ENCODE measurements around the gene SERGEF. TPM values are rescaled to one million over a fixed set of nuclear protein-coding genes. Genes with fewer than 3 reads are reported as not detected.

Gene SERGEF
- total RNA-seq, 2 donors from 2014 or later, result 21.1 to 28.2 TPM

DNA sequence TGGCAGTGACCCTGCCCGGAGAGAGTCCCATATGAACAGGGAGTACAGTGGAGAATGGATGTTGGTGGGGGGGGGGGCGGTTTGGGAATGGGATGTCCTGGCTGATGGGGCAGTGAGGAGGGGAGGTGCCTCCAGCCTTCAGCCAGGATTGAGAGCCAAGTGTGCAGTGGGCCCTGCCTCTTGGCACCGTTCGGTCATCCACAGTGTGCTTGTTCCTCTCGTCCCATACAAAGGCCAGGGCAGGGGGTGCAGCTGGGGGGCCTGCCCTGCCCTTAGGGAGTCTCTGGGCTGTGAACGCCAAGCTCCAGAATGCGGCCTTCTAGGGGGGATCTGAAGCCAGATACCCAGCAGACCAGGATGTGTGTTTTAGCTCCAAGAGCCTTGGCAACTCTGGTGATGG, 244.3 kb downstream of the SERGEF start:
- DNase-seq (no peak), ATAC-seq (no peak)
- intact Hi-C loops (cut with DNase I), result no loop called here

DNA sequence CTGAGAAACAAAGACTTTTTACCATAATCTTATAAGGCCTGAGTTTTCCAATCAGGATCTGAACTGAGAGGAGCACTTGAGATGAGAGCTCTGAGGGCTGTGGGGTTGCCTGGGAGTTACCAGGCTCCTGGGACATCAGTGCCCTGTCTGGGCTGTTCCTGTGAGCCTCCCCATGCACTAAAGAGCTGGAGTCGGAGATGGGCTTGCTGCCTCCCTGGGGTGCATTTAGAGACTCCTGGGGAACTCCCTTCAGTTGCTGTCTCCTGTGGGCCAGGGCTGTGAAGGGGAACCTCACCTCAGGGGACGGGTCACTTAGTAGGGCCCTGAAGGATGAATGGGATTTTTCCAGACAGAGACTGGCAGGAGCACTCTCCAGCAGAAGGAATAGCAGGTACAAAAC, 244.9 kb downstream of the SERGEF start:
- DNase-seq (peak; percentile 2), ATAC-seq (no peak)
- intact Hi-C loops (cut with DNase I), result no loop called here

DNA sequence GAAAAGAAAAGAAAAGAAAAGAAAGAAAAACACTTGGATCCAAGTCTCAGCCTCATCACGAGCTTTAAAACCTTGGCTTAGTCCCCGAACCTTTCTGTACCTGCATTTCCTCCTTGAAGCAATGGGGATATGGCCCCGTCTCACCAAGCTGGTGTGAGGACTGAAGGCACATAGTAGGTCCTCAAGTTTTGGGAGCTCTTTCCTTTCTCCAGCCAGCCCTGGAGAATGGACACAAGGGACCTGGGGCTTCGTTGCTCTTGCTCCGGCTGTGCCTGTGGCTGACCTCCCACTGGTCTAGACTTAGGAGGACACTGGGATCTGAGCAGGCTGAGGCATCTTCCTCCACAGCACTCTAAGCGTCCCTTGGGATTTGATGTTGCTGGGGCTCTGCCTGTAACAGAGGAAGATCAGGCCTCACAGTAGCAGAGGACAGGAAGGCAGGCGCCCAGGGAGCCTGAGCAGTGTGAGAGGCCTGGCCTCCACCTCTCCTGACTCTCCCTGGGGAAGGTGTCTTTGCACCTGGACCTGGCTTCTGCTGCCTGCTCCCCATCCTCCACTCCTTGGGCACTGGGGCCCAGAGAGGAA, 245.5 kb downstream of the SERGEF start:
- ATAC-seq (no peak), DNase-seq (peak; percentile 7)
- intact Hi-C loops (cut with DNase I), result no loop called here

GRCh38 chr11:17766590-17766989, 246.3 kb downstream of the SERGEF start:
- DNase-seq, result no peak
- ATAC-seq, result no peak
- intact Hi-C loops (cut with DNase I), result no loop called here

DNA sequence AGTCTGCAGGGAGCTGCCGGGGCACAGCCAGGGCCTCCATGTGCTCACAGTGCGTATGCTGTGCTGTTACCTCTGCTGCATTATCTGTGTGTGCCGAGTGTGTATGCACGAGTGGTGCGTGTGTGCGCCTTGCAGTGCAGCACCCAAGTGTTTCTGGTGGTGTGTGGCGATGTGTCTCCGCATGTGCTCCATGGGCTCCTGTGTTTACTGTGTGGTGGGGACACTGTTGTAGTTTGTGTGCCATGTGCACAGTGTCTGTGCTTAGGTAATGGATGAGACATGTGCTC, 246.8 kb downstream of the SERGEF start:
- intact Hi-C loops (cut with DNase I), result no loop called here
- DNase-seq, result no peak
- no peak for ATAC-seq

GRCh38 chr11:17765356-17766072, 247.3 kb downstream of the SERGEF start:
- ATAC-seq (no peak), DNase-seq (no peak)

GRCh38 chr11:17764446-17765218, 248.2 kb downstream of the SERGEF start:
- DNase-seq, result no peak
- no peak for ATAC-seq
- intact Hi-C loops (cut with DNase I), result loop anchor here in 1 of 2 donors (5.0 kb wide), 1 partner anchor 83 kb away; no protein-coding TSS in a partner anchor

More at GRCh38 chr11:17765356-17766072, 247.3 kb downstream of the SERGEF start:
- intact Hi-C loops (cut with DNase I), result no loop called here

GRCh38 chr11:17763703-17764102, 249.1 kb downstream of the SERGEF start:
- DNase-seq (no peak), ATAC-seq (no peak)
- intact Hi-C loops (cut with DNase I), result loop anchor here in 1 of 2 donors (5.0 kb wide), 1 partner anchor 84 kb away; no protein-coding TSS in a partner anchor

- DNase-seq (no peak), ATAC-seq (no peak)
- intact Hi-C loops (cut with DNase I), result loop anchor here in 1 of 2 donors (5.0 kb wide), 1 partner anchor 84 kb away; no protein-coding TSS in a partner anchor
These were observed 249.6 kb downstream of the SERGEF start for GRCh38 chr11:17763244-17763643.

- ATAC-seq (no peak), DNase-seq (no peak)
- intact Hi-C loops (cut with DNase I), result loop anchor here in 1 of 2 donors (5.0 kb wide), 1 partner anchor 85 kb away; no protein-coding TSS in a partner anchor
These were observed 250.4 kb downstream of the SERGEF start for GRCh38 chr11:17762309-17762974.

GRCh38 chr11:17760102-17761029, 252.5 kb downstream of the SERGEF start:
- intact Hi-C loops (cut with DNase I), result loop anchor here in 1 of 2 donors (2.0 to 5.0 kb wide), 2 partner anchors 87 to 218 kb away; no protein-coding TSS in a partner anchor
- DNase-seq, result peak; percentile 37
- peak; percentile 85 to 88 for ATAC-seq

- DNase-seq, result no peak
- ATAC-seq, result no peak
- intact Hi-C loops (cut with DNase I), result no loop called here
These were observed 257.0 kb downstream of the SERGEF start for GRCh38 chr11:17755891-17756290.

DNA sequence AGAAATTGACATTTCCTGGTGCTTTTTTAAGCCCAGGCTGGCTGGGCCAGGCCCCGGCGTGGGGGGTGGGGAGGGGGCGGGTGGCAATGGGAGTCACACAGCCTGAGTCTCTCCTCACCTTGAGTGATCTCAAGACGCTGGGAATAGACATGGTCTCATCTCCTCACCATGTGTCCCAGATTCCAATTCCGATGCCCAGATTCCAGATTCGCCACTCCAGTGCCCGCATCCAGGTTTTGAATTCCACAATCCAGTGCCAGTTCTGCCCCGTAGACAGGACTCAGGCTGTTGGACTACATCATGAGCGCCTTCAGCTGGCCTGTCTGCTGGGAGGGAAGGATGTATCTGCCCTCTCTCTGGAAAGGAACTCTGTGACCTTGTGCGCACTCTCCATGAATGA, 259.2 kb downstream of the SERGEF start:
- DNase-seq (no peak), ATAC-seq (no peak)
- intact Hi-C loops (cut with DNase I), result no loop called here

- ATAC-seq (no peak), DNase-seq (no peak)
- intact Hi-C loops (cut with DNase I), result no loop called here
These were observed 259.7 kb downstream of the SERGEF start for GRCh38 chr11:17753153-17753552.

DNA sequence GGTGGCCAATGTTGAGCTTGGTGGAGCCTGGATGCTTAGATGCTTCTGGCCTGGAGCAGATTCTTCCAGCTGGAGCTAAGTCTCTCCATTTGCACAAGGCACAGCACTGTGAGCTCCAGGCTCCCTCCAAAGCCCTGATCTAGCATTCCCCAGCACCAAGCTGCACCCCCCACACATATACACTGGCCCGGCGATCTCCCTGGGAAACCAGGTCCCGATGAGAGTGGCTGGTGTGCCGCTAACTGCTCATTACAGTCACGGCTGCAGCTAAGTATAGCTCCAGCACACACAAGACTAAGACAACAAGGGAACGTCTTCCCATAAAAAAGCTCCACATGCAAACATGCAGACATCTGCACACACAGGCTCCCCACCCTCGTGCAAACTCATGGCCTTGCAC, 260.7 kb downstream of the SERGEF start:
- DNase-seq (peak; percentile 1), ATAC-seq (no peak)
- intact Hi-C loops (cut with DNase I), result no loop called here

DNA sequence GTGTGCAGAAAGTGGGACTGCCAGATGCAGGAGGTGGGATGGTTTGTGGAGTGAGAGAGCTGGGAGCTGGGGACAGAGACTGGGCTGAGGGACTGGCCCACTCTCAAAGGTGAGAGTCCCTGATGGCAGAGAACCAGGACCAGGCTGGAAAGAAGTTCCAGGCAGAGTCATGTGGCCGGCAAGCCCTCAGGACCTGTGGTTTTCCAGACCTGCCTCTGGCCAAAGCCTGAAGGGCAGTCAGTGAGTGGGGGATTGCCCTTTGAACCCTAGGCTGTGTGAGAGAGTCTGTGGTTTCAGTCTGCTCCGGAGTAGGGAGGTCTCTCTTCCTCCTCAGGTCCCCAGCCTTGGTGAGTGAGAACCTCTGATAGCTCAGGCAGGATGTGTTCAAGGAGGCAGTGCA, 261.3 kb downstream of the SERGEF start:
- no peak for ATAC-seq
- intact Hi-C loops (cut with DNase I), result no loop called here
- peak; percentile 5 for DNase-seq

GRCh38 chr11:17750801-17751165, 262.1 kb downstream of the SERGEF start:
- DNase-seq (no peak), ATAC-seq (no peak)
- intact Hi-C loops (cut with DNase I), result no loop called here

- DNase-seq (peak; percentile 9), ATAC-seq (no peak)
These were observed 262.6 kb downstream of the SERGEF start for GRCh38 chr11:17750013-17750800.

More at GRCh38 chr11:17750013-17750800, 262.6 kb downstream of the SERGEF start:
- intact Hi-C loops (cut with DNase I), result no loop called here

All from left cardiac atrium (tissue), 4 donors.